Cardiac muscle cell (in vitro differentiated cells and primary cell): ENCODE data around the gene SLX4IP. TPM values are rescaled to one million over a fixed set of nuclear protein-coding genes. Genes with fewer than 3 reads are reported as not detected.
A peak's percentile ranks its signal among the peaks of the same experiment; 100 is the strongest.

Experiments
- DNase-seq, 2 donors: peaks; one replicate each; pipeline versions ENCODE4 v3.0.0 to v3.0.0-alpha.2; 2010 to 2017; ENCODE audit warnings: low read depth in 1 of 2, low spot score in 1 of 2
- H3K27ac ChIP-seq: fragments of 200-600 bp; sonication (generic); 2 replicates; pipeline ENCODE4 v1.5.1; 2016
- H3K27me3 ChIP-seq: fragments of 200-600 bp; sonication (generic); 2 replicates; pipeline ENCODE4 v1.6.0; 2016; ENCODE audit warnings: control low read depth
- H3K36me3 ChIP-seq: fragments of 200-600 bp; sonication (generic); 2 replicates; pipeline ENCODE4 v1.5.1; 2016; ENCODE audit warnings: control low read depth
- H3K4me1 ChIP-seq: fragments of 200-600 bp; sonication (generic); 2 replicates; pipeline ENCODE4 v1.8.1; 2017; ENCODE audit warnings: low read depth, mild to moderate bottlenecking, mixed run types
- H3K4me3 ChIP-seq: fragments of 200-600 bp; sonication (generic); 2 replicates; pipeline ENCODE4 v1.5.1; 2016; ENCODE audit warnings: mild to moderate bottlenecking
- H3K9me3 ChIP-seq: fragments of 200-600 bp; sonication (generic); 2 replicates; pipeline ENCODE4 v1.5.1; 2017; ENCODE audit warnings: low read depth, mild to moderate bottlenecking, control low read depth
- polyA plus RNA-seq: library from polyadenylated mRNA; unstranded; fragments of >200 nt; fragmentation: Nextera tagmentation; extraction: Ambion mirVana; gene quantifications from 2 replicates; pipeline ENCODE4 v1.2.1, GENCODE V29; 2016
- total RNA-seq: library from RNA; depleted of rRNA; stranded (reverse); fragments of >200 nt; gene quantifications from 2 replicates; pipeline ENCODE4 v1.2.3, GENCODE V29; 2016
- TF ChIP-seq, protein P1 (sequence below): IDR thresholded peaks from 2 replicates; pipeline ENCODE4 v1.5.1; 2012; ENCODE audit warnings: low read depth, mild to moderate bottlenecking, low read length

SLX4IP gene
- total and polyA plus RNA-seq, 2 experiments from 2014 or later = 2.5 to 4.1 TPM

DNA sequence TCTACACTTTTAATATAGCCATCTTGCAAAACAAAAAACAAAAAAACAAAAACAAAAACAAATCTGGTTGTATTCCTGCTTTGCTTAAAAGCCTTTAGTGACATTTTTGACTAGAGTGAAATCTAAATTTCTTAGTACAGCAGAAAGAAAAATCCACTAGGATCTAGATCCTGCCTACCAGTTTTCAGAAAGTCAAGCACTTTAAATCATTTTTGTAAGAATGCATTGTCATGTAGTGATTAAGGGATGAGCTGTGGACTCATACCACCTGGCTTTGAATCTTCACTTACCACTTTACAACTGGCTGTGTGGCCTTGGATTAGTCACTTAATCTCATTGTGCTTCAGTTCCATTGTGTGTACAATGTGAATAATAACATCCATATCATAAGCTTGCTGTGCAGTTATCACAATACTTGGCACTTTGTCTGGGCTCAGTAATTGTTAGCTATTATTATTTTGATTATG, 5.1 kb upstream of the SLX4IP start:
- TF ChIP-seq, protein P1, sequence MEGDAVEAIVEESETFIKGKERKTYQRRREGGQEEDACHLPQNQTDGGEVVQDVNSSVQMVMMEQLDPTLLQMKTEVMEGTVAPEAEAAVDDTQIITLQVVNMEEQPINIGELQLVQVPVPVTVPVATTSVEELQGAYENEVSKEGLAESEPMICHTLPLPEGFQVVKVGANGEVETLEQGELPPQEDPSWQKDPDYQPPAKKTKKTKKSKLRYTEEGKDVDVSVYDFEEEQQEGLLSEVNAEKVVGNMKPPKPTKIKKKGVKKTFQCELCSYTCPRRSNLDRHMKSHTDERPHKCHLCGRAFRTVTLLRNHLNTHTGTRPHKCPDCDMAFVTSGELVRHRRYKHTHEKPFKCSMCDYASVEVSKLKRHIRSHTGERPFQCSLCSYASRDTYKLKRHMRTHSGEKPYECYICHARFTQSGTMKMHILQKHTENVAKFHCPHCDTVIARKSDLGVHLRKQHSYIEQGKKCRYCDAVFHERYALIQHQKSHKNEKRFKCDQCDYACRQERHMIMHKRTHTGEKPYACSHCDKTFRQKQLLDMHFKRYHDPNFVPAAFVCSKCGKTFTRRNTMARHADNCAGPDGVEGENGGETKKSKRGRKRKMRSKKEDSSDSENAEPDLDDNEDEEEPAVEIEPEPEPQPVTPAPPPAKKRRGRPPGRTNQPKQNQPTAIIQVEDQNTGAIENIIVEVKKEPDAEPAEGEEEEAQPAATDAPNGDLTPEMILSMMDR = no peak
- Histone ChIP-seq H3K27me3 (no peaks in the 10 kb centered on the region), H3K4me3 (no peak overlapping the region), H3K9me3 (no peaks in the 10 kb centered on the region), H3K36me3 (no peaks in the 10 kb centered on the region), H3K4me1 (peaks cover 18% of the 10 kb centered on the region), H3K27ac (no peak overlapping the region)
- DNase-seq = no peak

DNA sequence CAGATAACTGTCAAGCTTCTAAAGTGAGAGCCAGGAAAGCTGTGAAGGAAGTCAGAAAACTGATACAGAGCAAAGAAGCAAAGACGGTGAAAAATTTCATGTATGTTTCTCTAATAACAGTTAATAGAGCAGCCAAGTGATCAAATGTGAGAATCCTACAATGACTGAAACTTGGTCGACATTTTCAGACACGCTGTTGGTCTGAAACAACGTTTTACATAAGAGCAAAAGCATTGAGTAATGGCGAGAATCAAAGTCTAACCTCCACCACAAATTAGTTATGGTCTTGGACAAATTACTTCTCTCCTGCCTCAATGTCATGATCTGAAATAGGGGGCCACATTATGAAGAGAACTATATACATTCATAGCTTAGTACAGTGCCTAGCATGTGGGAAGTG, 4.4 kb upstream of the SLX4IP start:
- peaks cover 18% of the 10 kb centered on the region for H3K4me1 ChIP-seq
- DNase-seq = no peak
- TF ChIP-seq, protein P1 = no peak
- no peaks in the 10 kb centered on the region for H3K36me3 ChIP-seq
- no peak overlapping the region for H3K27ac ChIP-seq
- H3K4me3 ChIP-seq = no peak overlapping the region
- H3K9me3 ChIP-seq = no peaks in the 10 kb centered on the region
- no peaks in the 10 kb centered on the region for H3K27me3 ChIP-seq

- Histone ChIP-seq H3K9me3 (no peaks in the 10 kb centered on the region), H3K36me3 (no peaks in the 10 kb centered on the region), H3K4me1 (peaks cover 18% of the 10 kb centered on the region), H3K4me3 (no peak overlapping the region), H3K27me3 (no peaks in the 10 kb centered on the region), H3K27ac (no peak overlapping the region)
- peak in 1 of 2 donors; percentile 46 for DNase-seq
- TF ChIP-seq, protein P1 = no peak
These were observed 3.0 kb upstream of the SLX4IP start for GRCh38 chr20:10432079-10432478.

DNA sequence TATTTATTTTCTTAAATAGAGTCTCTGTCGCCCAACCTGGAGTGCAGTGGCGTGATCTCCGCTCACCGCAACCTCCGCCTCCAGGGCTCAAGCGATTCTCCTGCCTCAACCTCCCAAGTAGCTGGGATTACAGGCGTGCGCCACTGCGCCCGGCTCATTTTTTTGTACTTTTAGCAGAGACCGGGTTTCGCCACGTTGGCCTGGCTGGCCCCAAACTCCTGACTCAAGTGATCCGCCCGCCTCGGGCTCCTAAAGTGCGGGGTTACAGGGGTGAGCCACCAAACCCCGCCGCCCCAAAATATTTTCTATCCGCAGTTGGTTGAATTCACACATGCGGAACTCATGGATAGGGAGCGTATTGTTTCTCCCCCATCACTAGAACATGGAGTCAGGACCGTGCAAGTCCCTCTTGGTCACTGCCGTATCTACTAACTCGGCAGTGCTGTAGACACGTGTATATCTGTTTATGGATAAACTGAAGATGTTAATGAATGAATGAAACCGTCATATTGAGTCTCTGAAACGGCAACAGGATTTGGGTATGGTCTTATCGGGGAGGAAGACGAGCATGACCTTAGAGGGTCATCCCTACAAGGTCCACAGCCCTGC, 2.0 kb upstream of the SLX4IP start:
- H3K4me1 ChIP-seq = peaks cover 9% of the 10 kb centered on the region
- H3K27ac ChIP-seq = peak overlapping the region; percentile 87
- no peaks in the 10 kb centered on the region for H3K27me3 ChIP-seq
- H3K9me3 ChIP-seq = no peaks in the 10 kb centered on the region
- peak in 1 of 2 donors; percentile 13 for DNase-seq
- peak overlapping the region; percentile 81 for H3K4me3 ChIP-seq
- H3K36me3 ChIP-seq = no peaks in the 10 kb centered on the region
- TF ChIP-seq, protein P1 = no peak

DNA sequence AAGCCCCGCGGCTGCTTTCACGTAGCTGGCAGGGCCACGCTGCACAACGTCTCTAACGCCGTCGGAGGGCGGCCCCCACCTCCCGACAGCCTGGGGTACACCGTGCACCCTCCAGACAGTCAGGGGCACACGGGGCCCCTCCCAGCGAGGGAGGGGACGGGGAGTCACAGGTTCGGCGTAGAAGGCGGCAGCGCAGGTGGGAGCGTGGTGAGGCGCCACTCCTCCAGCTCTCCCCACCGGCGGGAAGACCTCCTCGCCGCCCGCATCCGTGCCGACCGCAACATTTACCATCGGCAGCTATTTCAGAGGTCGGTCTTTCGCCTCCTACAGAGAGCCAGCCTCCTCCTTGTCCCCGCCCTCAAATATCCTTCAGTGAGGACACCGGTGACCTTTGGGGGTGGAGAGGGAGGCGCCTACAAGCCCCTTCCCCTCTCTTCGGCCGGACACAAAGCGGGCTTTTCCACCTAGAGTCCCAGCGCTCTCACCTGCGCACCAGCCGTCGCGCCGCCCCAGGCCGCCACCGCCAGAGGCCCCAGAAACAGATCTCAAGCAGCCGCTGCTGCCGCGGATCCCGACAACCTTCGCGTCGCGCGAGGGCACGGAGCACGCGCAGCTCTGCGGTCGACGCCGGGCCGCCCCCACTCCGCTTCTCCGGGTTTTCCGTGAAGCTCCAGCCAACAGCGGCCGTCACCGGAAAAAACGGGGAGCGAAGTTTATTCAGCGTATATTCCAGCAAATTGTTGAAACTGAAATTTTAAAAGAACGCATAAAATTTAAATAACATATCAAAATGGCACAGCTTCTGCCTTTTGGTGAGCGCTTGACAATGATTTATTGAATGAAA, 1.3 kb upstream of the SLX4IP start, which contains the start of gene MKKS:
MKKS (minus strand) TSS at position 600 of the 844 bp plus-strand sequence. CDS start 20,708 bp downstream, outside the sequence.
- Histone ChIP-seq H3K27me3 (no peaks in the 10 kb centered on the region), H3K4me3 (peak within 1 kb of the TSS; percentile 81), H3K4me1 (peaks cover 9% of the 10 kb centered on the region), H3K9me3 (no peaks in the 10 kb centered on the region), H3K27ac (peak within 1 kb of the TSS; percentile 87), H3K36me3 (no peaks in the 10 kb centered on the region)
- DNase-seq = peak; percentile 94 to 95
- TF ChIP-seq, protein P1 = no peak
